Fibroblast of upper back skin (primary cell): Measurements from ENCODE around the gene TMEM63B.
"Not testable (repeated sequence)": the region's sequence is repeated elsewhere in the genome, so short reads cannot be mapped to it uniquely, and the experiment has no call there.

Source experiments
- DNase-seq: peaks from one replicate; pipeline ENCODE4 v3.0.0-alpha.2; 2013

TMEM63B gene

GRCh38 chr6:44127186-44128019, at the start of gene TMEM63B, which contains the start of gene MRPL14:
TMEM63B (plus strand) TSS chr6:44127554; CDS start chr6:44134585, 7,031 bp downstream.
MRPL14 (minus strand) TSS chr6:44127452; CDS start chr6:44116611, 10,841 bp downstream.
- DNase-seq: peak; percentile 87

- no peak for DNase-seq
These were observed 49.0 kb upstream of the TMEM63B start for GRCh38 chr6:44078219-44078826.

GRCh38 chr6:44078827-44079671, 48.3 kb upstream of the TMEM63B start:
- DNase-seq: peak; percentile 75

- no peak for DNase-seq
These were observed 47.7 kb upstream of the TMEM63B start for GRCh38 chr6:44079672-44080071.

- DNase-seq: no peak
These were observed 46.5 kb upstream of the TMEM63B start for GRCh38 chr6:44080561-44081521.

GRCh38 chr6:44081753-44082152, 45.6 kb upstream of the TMEM63B start:
- DNase-seq: no peak

GRCh38 chr6:44082872-44083321, 44.5 kb upstream of the TMEM63B start:
- DNase-seq: no peak

GRCh38 chr6:44084231-44085014, 42.9 kb upstream of the TMEM63B start:
- DNase-seq: peak; percentile 69

GRCh38 chr6:44085219-44085618, 42.1 kb upstream of the TMEM63B start:
- no peak for DNase-seq

GRCh38 chr6:44086931-44087574, 40.3 kb upstream of the TMEM63B start:
- DNase-seq: no peak

GRCh38 chr6:44087623-44088022, 39.7 kb upstream of the TMEM63B start:
- DNase-seq: no peak

- no peak for DNase-seq
These were observed 38.3 kb upstream of the TMEM63B start for GRCh38 chr6:44088827-44089590.

- DNase-seq: no peak
These were observed 36.9 kb upstream of the TMEM63B start for GRCh38 chr6:44090465-44090864.

GRCh38 chr6:44091356-44091755, 36.0 kb upstream of the TMEM63B start:
- not testable (repeated sequence) for DNase-seq

- no peak for DNase-seq
These were observed 35.1 kb upstream of the TMEM63B start for GRCh38 chr6:44091981-44092884.

GRCh38 chr6:44093066-44093465, 34.3 kb upstream of the TMEM63B start:
- DNase-seq: no peak

- DNase-seq: no peak
These were observed 33.5 kb upstream of the TMEM63B start for GRCh38 chr6:44093750-44094402.
